Neural cell (in vitro differentiated cells): ENCODE data around the gene APLF. TPM values are rescaled to one million over a fixed set of nuclear protein-coding genes. Genes with fewer than 3 reads are reported as not detected.

Experiments
- H2AFZ ChIP-seq: fragments of 200-600, 300-800 bp; sonication (generic), shearing (Covaris generic); 2 replicates; pipeline ENCODE4 v1.6.0; 2014; ENCODE audit warnings: low read depth, mild to moderate bottlenecking, antibody characterized with exemption, low read length, moderate library complexity
- H3F3A ChIP-seq: fragments of 200-600 bp; shearing (Covaris generic); 2 replicates; pipeline ENCODE4 v1.6.1; 2016; ENCODE audit warnings: mild to moderate bottlenecking, moderate library complexity, mixed read lengths, antibody characterized with exemption, low read length; ENCODE audit not compliant: insufficient read depth, poor library complexity, severe bottlenecking
- H3K27ac ChIP-seq: fragments of 200-600, 300-800 bp; sonication (generic), shearing (Covaris generic); 2 replicates; pipeline ENCODE4 v1.5.1; 2014; ENCODE audit warnings: mild to moderate bottlenecking, low read length, moderate library complexity
- H3K27me3 ChIP-seq: fragments of 300-800, 200-600 bp; sonication (generic), shearing (Covaris generic); 2 replicates; pipeline ENCODE4 v1.6.0; 2014; ENCODE audit warnings: mild to moderate bottlenecking, low read depth, low read length, moderate library complexity; ENCODE audit not compliant: insufficient read depth
- H3K36me3 ChIP-seq: fragments of 300-800, 200-600 bp; sonication (generic), shearing (Covaris generic); 2 replicates; pipeline ENCODE4 v1.5.1; 2014; ENCODE audit warnings: mild to moderate bottlenecking, antibody characterized with exemption, low read length, moderate library complexity; ENCODE audit not compliant: insufficient read depth
- H3K4me2 ChIP-seq: fragments of 300-800, 200-600 bp; sonication (generic), shearing (Covaris generic); 2 replicates; pipeline ENCODE4 v1.6.0; 2014; ENCODE audit warnings: mild to moderate bottlenecking, low read length
- H3K4me3 ChIP-seq: fragments of 300-800, 200-600 bp; sonication (generic), shearing (Covaris generic); 2 replicates; pipeline ENCODE4 v1.5.1; 2014; ENCODE audit warnings: mild to moderate bottlenecking, low read length, moderate library complexity
- H3K79me2 ChIP-seq: fragments of 200-600 bp; shearing (Covaris generic); replicated peaks from 2 replicates; pipeline ENCODE4 v1.6.0; 2014; ENCODE audit warnings: mild to moderate bottlenecking, low read length, moderate library complexity; ENCODE audit not compliant: insufficient read depth
- H3K9ac ChIP-seq: fragments of 300-800, 200-600 bp; sonication (generic), shearing (Covaris generic); 2 replicates; pipeline ENCODE4 v1.6.1; 2016; ENCODE audit warnings: mild to moderate bottlenecking, low read length, mixed read lengths
- H3K9me2 ChIP-seq: fragments of 200-600 bp; shearing (Covaris generic); 2 replicates; pipeline ENCODE4 v1.6.1; 2016; ENCODE audit warnings: mild to moderate bottlenecking, low read length, mixed read lengths; ENCODE audit not compliant: insufficient read depth
- H3K9me3 ChIP-seq: fragments of 200-600, 300-800 bp; sonication (generic), shearing (Covaris generic); 2 replicates; pipeline ENCODE4 v1.6.1; 2016; ENCODE audit warnings: mild to moderate bottlenecking, mixed run types, low read length, moderate library complexity, mixed read lengths
- H4K20me1 ChIP-seq: fragments of 200-600 bp; shearing (Covaris generic); 2 replicates; pipeline ENCODE4 v1.6.1; 2016; ENCODE audit warnings: mild to moderate bottlenecking, mixed run types; ENCODE audit not compliant: insufficient read depth
- EP300 ChIP-seq: fragments of 450-650 bp; conservative IDR thresholded peaks from 2 replicates; pipeline ENCODE4 v1.6.1; 2014; ENCODE audit warnings: antibody characterized with exemption, mild to moderate bottlenecking, moderate library complexity; ENCODE audit not compliant: poor library complexity, severe bottlenecking
- EZH2 ChIP-seq: fragments of 200-600, 300-800 bp; shearing (Covaris generic), sonication (generic); IDR thresholded peaks from 2 replicates; pipeline ENCODE4 v1.6.1; 2014; ENCODE audit warnings: antibody characterized with exemption, low read length, borderline replicate concordance, mild to moderate bottlenecking; ENCODE audit not compliant: insufficient read depth, poor library complexity, severe bottlenecking
- MXI1 ChIP-seq: fragments of 450-650 bp; conservative IDR thresholded peaks from 2 replicates; pipeline ENCODE4 v1.6.1; 2014; ENCODE audit warnings: antibody characterized with exemption, mild to moderate bottlenecking; ENCODE audit not compliant: poor library complexity, severe bottlenecking
- POLR2AphosphoS5 ChIP-seq: IDR thresholded peaks from 2 replicates; pipeline ENCODE4 v1.6.1; 2012
- RAD21 ChIP-seq: fragments of 450-650 bp; conservative IDR thresholded peaks from 2 replicates; pipeline ENCODE4 v1.6.1; 2014; ENCODE audit warnings: antibody characterized with exemption, mild to moderate bottlenecking, moderate library complexity
- SMC3 ChIP-seq: fragments of 450-650 bp; conservative IDR thresholded peaks from 2 replicates; pipeline ENCODE4 v1.6.1; 2014; ENCODE audit warnings: antibody characterized with exemption, mild to moderate bottlenecking, moderate library complexity; ENCODE audit not compliant: poor library complexity
- TAF1 ChIP-seq: IDR thresholded peaks from 2 replicates; pipeline ENCODE4 v1.6.1; 2012; ENCODE audit warnings: low read depth
- polyA plus RNA-seq: library from polyadenylated mRNA; depleted of rRNA; stranded (reverse); fragments of >200 nt; gene quantifications from 2 replicates; pipeline ENCODE4 v1.2.3, GENCODE V29; 2014
- TF ChIP-seq, protein P1 (sequence below): IDR thresholded peaks from 2 replicates; pipeline ENCODE4 v1.6.1; 2012; ENCODE audit warnings: borderline replicate concordance
- TF ChIP-seq, protein P2 (sequence below): fragments of 450-650 bp; IDR thresholded peaks from 2 replicates; pipeline ENCODE4 v1.5.1; 2014; ENCODE audit warnings: antibody characterized with exemption, mild to moderate bottlenecking, moderate library complexity; ENCODE audit not compliant: poor library complexity, severe bottlenecking

Gene APLF
- polyA plus RNA-seq, 1 donor from 2014 or later = 0.45 TPM

DNA sequence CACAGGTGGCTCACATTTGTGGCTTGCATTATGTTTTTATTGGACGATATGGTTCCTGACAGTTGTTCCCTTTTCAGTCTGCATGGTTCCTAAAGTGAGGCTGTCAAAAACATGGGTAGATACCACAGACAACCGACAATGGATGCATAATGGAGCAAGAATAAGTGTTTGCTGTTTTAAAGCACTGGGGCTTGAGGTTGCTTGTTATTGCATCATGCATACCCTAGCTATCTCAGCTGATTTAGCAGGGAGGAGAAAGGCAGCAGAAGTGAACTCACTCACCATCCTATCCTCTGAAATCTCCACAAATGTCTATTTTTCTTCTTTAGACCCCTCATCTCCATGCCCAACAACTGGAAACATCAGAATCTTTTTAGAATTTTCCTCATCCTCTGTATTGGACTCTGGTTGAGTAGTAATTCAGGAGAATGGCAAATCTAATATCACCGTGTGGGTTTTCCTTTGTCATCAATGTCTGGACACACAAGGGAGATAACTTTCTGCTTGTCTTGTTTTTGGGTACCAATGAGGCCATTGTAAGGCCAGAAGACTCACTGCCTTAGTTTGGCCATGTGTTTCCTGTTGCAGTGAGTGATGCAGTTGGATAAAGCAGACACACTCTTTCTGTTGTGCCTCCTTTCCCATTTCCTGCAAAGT, 47.0 kb upstream of the APLF start:
- TF ChIP-seq, protein P1, sequence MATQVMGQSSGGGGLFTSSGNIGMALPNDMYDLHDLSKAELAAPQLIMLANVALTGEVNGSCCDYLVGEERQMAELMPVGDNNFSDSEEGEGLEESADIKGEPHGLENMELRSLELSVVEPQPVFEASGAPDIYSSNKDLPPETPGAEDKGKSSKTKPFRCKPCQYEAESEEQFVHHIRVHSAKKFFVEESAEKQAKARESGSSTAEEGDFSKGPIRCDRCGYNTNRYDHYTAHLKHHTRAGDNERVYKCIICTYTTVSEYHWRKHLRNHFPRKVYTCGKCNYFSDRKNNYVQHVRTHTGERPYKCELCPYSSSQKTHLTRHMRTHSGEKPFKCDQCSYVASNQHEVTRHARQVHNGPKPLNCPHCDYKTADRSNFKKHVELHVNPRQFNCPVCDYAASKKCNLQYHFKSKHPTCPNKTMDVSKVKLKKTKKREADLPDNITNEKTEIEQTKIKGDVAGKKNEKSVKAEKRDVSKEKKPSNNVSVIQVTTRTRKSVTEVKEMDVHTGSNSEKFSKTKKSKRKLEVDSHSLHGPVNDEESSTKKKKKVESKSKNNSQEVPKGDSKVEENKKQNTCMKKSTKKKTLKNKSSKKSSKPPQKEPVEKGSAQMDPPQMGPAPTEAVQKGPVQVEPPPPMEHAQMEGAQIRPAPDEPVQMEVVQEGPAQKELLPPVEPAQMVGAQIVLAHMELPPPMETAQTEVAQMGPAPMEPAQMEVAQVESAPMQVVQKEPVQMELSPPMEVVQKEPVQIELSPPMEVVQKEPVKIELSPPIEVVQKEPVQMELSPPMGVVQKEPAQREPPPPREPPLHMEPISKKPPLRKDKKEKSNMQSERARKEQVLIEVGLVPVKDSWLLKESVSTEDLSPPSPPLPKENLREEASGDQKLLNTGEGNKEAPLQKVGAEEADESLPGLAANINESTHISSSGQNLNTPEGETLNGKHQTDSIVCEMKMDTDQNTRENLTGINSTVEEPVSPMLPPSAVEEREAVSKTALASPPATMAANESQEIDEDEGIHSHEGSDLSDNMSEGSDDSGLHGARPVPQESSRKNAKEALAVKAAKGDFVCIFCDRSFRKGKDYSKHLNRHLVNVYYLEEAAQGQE = no peak
- TF ChIP-seq EZH2 (no peak), TAF1 (no peak), SMC3 (no peak), EP300 (no peak)
- TF ChIP-seq, protein P2, sequence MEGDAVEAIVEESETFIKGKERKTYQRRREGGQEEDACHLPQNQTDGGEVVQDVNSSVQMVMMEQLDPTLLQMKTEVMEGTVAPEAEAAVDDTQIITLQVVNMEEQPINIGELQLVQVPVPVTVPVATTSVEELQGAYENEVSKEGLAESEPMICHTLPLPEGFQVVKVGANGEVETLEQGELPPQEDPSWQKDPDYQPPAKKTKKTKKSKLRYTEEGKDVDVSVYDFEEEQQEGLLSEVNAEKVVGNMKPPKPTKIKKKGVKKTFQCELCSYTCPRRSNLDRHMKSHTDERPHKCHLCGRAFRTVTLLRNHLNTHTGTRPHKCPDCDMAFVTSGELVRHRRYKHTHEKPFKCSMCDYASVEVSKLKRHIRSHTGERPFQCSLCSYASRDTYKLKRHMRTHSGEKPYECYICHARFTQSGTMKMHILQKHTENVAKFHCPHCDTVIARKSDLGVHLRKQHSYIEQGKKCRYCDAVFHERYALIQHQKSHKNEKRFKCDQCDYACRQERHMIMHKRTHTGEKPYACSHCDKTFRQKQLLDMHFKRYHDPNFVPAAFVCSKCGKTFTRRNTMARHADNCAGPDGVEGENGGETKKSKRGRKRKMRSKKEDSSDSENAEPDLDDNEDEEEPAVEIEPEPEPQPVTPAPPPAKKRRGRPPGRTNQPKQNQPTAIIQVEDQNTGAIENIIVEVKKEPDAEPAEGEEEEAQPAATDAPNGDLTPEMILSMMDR = no peak
- no peak overlapping the region for H3K4me3 ChIP-seq
- no peaks in the 10 kb centered on the region for H4K20me1 ChIP-seq
- H2AFZ ChIP-seq = no peak overlapping the region
- no peaks in the 10 kb centered on the region for H3K9me2 ChIP-seq
- no peak overlapping the region for H3K4me2 ChIP-seq
- no peaks in the 10 kb centered on the region for H3K36me3 ChIP-seq
- H3K27ac ChIP-seq = no peak overlapping the region
- no peaks in the 10 kb centered on the region for H3K27me3 ChIP-seq
- no peaks in the 10 kb centered on the region for H3K9me3 ChIP-seq
- H3K79me2 ChIP-seq = no peaks in the 10 kb centered on the region
- H3F3A ChIP-seq = no peaks in the 10 kb centered on the region
- no peak overlapping the region for H3K9ac ChIP-seq

DNA sequence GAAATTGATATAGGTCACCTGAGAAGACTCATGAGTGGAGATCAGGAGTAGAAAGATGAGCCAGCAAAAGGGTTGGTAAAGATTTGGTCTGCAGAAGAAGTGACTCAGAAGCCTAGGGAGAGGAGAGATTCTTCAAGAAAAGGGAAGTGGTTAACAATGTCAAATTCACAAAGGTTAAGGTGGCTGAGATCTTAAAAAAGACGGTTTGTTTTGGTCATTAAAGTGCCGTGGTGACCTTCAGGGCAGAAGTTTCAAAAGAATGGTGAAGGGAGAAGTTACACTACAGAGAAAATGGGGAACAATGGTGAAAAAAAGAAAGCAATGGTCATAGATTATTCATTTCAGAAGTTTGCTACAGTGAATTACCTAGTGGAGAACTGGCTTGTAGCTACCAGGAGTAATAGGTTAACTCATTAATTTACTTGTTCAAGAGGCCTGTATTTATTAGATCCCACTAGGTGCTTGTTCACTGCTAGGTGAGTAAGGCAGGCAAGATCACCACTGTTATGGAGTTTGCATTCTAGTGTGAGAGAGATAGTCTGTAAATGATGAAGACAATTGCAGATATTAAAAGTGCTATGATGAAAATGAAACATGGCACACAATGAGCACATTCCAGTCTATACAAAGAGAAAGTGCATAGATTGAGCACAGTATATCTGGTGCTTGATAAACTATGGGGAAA, 43.3 kb upstream of the APLF start:
- Histone ChIP-seq H2AFZ (no peak overlapping the region), H3F3A (no peaks in the 10 kb centered on the region), H3K79me2 (no peaks in the 10 kb centered on the region), H4K20me1 (no peaks in the 10 kb centered on the region), H3K36me3 (no peaks in the 10 kb centered on the region), H3K9me3 (no peaks in the 10 kb centered on the region), H3K27me3 (no peaks in the 10 kb centered on the region), H3K9ac (no peak overlapping the region), H3K9me2 (no peaks in the 10 kb centered on the region), H3K4me2 (no peak overlapping the region), H3K4me3 (no peak overlapping the region), H3K27ac (no peak overlapping the region)
- TF ChIP-seq RAD21 = no peak
- TF ChIP-seq, protein P2 = no peak
- TF ChIP-seq SMC3 = no peak
- TF ChIP-seq EP300 = no peak
- no peak for TF ChIP-seq MXI1
- no peak for TF ChIP-seq POLR2AphosphoS5
- no peak for TF ChIP-seq TAF1
- TF ChIP-seq EZH2 = no peak
- TF ChIP-seq, protein P1 = no peak
